ENCODE data around the gene SOCS6.

Gene SOCS6

DNA sequence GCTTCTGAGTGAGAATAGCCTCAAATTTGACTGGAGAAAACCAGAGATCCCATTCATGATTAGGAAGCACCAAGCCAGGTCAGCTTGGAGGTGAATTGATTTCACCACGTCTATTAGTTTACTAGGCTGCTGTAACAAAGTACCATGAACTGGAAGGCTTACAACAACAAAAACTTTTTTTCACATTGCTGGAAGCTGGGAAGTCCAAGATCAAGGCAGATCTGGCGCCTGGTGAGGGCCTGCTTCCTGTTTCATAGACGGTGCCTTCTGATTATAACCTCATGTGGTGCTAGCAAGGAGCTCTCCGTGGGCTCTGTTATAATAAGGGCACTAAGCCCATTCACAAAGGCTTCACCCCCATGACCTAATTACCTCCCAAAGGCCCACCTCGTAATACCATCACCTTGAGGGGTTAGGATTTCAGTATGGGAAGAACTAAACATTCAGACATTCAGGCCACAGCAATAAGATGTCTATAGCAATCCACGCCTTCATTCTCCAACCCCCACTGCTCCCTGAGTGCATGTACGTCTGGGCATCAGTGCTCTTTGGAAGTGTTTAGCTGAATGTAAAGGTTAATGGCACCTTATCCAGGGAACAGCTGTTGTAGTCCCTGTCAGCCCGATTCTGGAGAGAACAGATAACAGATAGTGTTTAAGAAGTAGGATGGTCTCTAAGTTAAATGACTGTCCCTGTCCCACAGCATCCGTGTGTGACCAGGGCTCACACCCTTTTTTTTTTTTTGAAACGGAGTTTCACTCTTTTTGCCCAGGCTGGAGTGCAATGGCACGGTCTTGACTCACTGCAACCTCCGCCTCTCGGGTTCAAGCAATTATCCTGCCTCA is 89.2 kb downstream of the SOCS6 start:
- no peak overlapping the region for H3K4me3 ChIP-seq (ENCODE audit: control insufficient read depth, low read depth, low read length)
- DNase-seq (ENCODE audit: low read depth), result no peak
- TF ChIP-seq, protein P1, sequence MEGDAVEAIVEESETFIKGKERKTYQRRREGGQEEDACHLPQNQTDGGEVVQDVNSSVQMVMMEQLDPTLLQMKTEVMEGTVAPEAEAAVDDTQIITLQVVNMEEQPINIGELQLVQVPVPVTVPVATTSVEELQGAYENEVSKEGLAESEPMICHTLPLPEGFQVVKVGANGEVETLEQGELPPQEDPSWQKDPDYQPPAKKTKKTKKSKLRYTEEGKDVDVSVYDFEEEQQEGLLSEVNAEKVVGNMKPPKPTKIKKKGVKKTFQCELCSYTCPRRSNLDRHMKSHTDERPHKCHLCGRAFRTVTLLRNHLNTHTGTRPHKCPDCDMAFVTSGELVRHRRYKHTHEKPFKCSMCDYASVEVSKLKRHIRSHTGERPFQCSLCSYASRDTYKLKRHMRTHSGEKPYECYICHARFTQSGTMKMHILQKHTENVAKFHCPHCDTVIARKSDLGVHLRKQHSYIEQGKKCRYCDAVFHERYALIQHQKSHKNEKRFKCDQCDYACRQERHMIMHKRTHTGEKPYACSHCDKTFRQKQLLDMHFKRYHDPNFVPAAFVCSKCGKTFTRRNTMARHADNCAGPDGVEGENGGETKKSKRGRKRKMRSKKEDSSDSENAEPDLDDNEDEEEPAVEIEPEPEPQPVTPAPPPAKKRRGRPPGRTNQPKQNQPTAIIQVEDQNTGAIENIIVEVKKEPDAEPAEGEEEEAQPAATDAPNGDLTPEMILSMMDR (conservative IDR thresholded peaks at IDR 0.05; ENCODE audit: control insufficient read depth, insufficient read depth, low read depth, low read length), result no peak

Data from fibroblast of mammary gland (primary cell).